Measurements from ENCODE around the gene CBFA2T3.

The CBFA2T3 gene

GRCh38 chr16:88884569-88885271 lies 92.3 kb downstream of the CBFA2T3 start:
- DNase-seq: no peak

GRCh38 chr16:88883946-88884345 lies 93.1 kb downstream of the CBFA2T3 start:
- no peak for DNase-seq

- no peak for DNase-seq
Observed at GRCh38 chr16:88883117-88883895, 93.7 kb downstream of the CBFA2T3 start.

- DNase-seq: no peak
Observed at GRCh38 chr16:88882358-88883030, 94.5 kb downstream of the CBFA2T3 start.

GRCh38 chr16:88881675-88882357 lies 95.2 kb downstream of the CBFA2T3 start:
- no peak for DNase-seq

GRCh38 chr16:88881007-88881615 lies 95.9 kb downstream of the CBFA2T3 start:
- DNase-seq: no peak

- DNase-seq: no peak
Observed at GRCh38 chr16:88880226-88881006, 96.6 kb downstream of the CBFA2T3 start.

GRCh38 chr16:88879788-88880055 lies 97.3 kb downstream of the CBFA2T3 start:
- no peak for DNase-seq

GRCh38 chr16:88878967-88879787 lies 97.8 kb downstream of the CBFA2T3 start:
- no peak for DNase-seq

GRCh38 chr16:88878356-88878755 lies 98.7 kb downstream of the CBFA2T3 start:
- DNase-seq: no peak

GRCh38 chr16:88877564-88878289 lies 99.3 kb downstream of the CBFA2T3 start:
- DNase-seq: no peak

GRCh38 chr16:88876942-88877526 lies 100.0 kb downstream of the CBFA2T3 start:
- no peak for DNase-seq

- DNase-seq: no peak
Observed at GRCh38 chr16:88875703-88876234, 101.2 kb downstream of the CBFA2T3 start.

GRCh38 chr16:88874938-88875599 lies 101.9 kb downstream of the CBFA2T3 start:
- no peak for DNase-seq

- DNase-seq: no peak
Observed at GRCh38 chr16:88872650-88873331, 104.2 kb downstream of the CBFA2T3 start.

- DNase-seq: no peak
Observed at GRCh38 chr16:88871730-88872416, 105.1 kb downstream of the CBFA2T3 start.

GRCh38 chr16:88871349-88871702 lies 105.7 kb downstream of the CBFA2T3 start:
- DNase-seq: no peak
